Upper lobe of right lung (tissue), 1 donor: ENCODE measurements around the gene FUCA2. TPM values are rescaled to one million over a fixed set of nuclear protein-coding genes. Genes with fewer than 3 reads are reported as not detected.

Source experiments
- ATAC-seq: fragments of 200-7000 bp; cut with Tn5 transposase; one replicate; pipeline ENCODE4 v1.9.1; 2020; ENCODE audit warnings: mild to moderate bottlenecking, moderate library complexity
- DNase-seq: peaks from one replicate; pipeline ENCODE4 v3.0.0-alpha.2; 2020
- H3K27ac ChIP-seq: fragments of 200-600 bp; one replicate; pipeline ENCODE4 v1.8.0; 2022
- H3K27me3 ChIP-seq: fragments of 200-600 bp; one replicate; pipeline ENCODE4 v1.8.0; 2022; ENCODE audit warnings: mild to moderate bottlenecking
- H3K36me3 ChIP-seq: fragments of 200-600 bp; one replicate; pipeline ENCODE4 v1.8.0; 2022
- H3K4me1 ChIP-seq: fragments of 200-600 bp; one replicate; pipeline ENCODE4 v1.8.0; 2022
- H3K4me3 ChIP-seq: fragments of 200-600 bp; one replicate; pipeline ENCODE4 v1.8.0; 2022; ENCODE audit warnings: mild to moderate bottlenecking
- H3K9me3 ChIP-seq: fragments of 200-600 bp; one replicate; pipeline ENCODE4 v1.8.0; 2022
- intact Hi-C: fragments of 100-400 bp; cut with DNase I; formaldehyde crosslinking; loops from one replicate; pipeline ENCODE4 v1.11.0; 2022
- long read RNA-seq: library from polyadenylated mRNA; unstranded; transcript quantifications from one replicate; pipeline ENCODE4 v2.0.0, GENCODE V29; 2021
- total RNA-seq: library from RNA; stranded (reverse); fragmentation: NEBNext Ultra II Directional; extraction: Animal tissue kit (Norgen Biotek cat#: 25700); gene quantifications from one replicate; pipeline ENCODE4 v1.2.1, GENCODE V29; 2021
- TF ChIP-seq, protein P1 (sequence below): fragments of 200-600 bp; IDR thresholded peaks from one replicate; pipeline ENCODE4 v1.8.0; 2022; ENCODE audit warnings: antibody characterized with exemption
- donor health status: DM: no; HTN: yes; CAD: no; lungs with severe emphysema.

Gene FUCA2, protein sequence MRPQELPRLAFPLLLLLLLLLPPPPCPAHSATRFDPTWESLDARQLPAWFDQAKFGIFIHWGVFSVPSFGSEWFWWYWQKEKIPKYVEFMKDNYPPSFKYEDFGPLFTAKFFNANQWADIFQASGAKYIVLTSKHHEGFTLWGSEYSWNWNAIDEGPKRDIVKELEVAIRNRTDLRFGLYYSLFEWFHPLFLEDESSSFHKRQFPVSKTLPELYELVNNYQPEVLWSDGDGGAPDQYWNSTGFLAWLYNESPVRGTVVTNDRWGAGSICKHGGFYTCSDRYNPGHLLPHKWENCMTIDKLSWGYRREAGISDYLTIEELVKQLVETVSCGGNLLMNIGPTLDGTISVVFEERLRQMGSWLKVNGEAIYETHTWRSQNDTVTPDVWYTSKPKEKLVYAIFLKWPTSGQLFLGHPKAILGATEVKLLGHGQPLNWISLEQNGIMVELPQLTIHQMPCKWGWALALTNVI
- 50.6 TPM for total RNA-seq
- long read RNA-seq, transcript FUCA2-201 (7 exons, 2,356 nt) = major isoform, 112 of 124 reads
- long read RNA-seq, partial matches to known transcripts = 1 of 124 reads
- long read RNA-seq, other reads (novel, unspliced or antisense) = 11 of 124 reads

DNA sequence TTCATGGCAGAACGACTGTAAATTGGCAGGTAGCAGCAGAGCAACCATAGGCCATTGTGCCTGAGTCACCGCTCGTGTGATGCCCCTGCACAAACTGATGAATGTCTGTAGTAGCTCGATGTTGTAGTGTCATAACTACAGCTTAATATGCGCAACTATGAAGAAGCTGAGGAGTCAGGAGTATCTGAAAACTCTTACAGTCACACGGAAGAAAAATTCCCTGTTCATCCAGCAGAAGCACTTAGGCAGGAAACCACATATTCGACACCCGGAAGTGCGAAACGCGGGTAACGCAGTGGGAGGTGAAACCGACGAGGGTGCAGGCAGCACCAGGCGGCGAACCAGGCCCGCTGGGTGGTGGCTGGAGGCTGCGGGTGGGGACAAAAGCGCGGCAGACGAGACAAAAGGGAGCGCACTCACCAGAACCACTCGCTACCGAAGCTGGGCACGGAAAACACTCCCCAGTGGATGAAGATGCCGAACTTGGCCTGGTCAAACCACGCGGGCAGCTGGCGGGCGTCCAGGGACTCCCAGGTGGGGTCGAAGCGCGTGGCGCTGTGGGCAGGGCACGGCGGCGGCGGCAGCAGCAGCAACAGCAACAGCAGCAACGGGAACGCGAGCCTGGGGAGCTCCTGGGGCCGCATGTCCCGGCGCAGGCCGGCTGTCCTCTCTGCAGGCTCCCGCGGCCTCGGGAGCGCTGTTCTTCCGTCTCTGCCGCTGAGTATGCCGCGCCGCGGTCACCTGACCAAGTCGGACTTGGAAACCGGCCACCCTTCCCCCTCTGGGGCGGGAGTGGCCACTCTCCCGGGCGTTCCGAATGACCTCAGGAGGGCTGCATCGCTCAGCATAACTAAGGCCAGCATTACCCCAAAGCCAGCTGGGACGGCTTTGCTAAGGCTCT lies at the start of gene FUCA2:
Gene FUCA2, minus strand, starts transcription at position 730 of the 901 bp plus-strand sequence. Its CDS starts 86 bp downstream, at position 644.
- intact Hi-C loops = no loop called here
- Histone ChIP-seq H3K27me3 (no peaks in the 10 kb centered on the region), H3K4me1 (peaks cover 27% of the 10 kb centered on the region), H3K4me3 (peak within 1 kb of the TSS; percentile 70), H3K36me3 (peaks cover 9% of the 10 kb centered on the region), H3K9me3 (no peaks in the 10 kb centered on the region), H3K27ac (peak within 1 kb of the TSS; percentile 89)
- TF ChIP-seq, protein P1, sequence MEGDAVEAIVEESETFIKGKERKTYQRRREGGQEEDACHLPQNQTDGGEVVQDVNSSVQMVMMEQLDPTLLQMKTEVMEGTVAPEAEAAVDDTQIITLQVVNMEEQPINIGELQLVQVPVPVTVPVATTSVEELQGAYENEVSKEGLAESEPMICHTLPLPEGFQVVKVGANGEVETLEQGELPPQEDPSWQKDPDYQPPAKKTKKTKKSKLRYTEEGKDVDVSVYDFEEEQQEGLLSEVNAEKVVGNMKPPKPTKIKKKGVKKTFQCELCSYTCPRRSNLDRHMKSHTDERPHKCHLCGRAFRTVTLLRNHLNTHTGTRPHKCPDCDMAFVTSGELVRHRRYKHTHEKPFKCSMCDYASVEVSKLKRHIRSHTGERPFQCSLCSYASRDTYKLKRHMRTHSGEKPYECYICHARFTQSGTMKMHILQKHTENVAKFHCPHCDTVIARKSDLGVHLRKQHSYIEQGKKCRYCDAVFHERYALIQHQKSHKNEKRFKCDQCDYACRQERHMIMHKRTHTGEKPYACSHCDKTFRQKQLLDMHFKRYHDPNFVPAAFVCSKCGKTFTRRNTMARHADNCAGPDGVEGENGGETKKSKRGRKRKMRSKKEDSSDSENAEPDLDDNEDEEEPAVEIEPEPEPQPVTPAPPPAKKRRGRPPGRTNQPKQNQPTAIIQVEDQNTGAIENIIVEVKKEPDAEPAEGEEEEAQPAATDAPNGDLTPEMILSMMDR = no peak
- ATAC-seq = peak; percentile 95
- peak; percentile 95 for DNase-seq

DNA sequence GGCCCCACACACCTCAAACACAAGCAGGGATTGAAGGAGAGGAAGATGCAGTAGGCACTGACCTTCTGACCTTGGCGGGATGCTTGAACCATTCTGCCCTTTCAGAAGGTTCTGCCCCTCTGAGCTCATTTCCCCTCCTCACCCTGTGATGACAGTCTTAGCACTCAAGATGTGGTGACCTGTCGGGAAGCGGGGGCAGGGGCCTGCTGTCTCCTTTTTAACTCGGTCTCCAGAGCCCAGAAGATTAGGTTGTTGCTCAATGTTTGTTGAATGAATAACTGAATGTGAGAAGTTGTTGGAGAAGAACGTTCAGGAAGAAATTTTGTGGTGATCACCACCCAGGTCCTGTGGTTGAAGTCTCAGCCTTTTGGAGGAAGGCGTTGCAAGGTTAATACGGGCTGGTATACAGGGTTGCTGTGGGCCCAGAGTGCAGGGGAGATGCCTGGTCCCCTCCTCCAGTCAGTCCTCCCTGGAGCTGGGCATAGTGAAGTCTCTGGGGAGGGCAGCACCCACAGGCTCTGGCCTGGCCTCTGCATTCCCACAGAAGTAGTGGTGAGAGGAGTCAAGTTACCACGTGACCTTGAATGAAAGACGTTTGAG lies 49.7 kb upstream of the FUCA2 start:
- ATAC-seq (peak; percentile 26), DNase-seq (no peak)
- Histone ChIP-seq H3K4me3 (no peak overlapping the region), H3K27me3 (no peaks in the 10 kb centered on the region), H3K36me3 (no peaks in the 10 kb centered on the region), H3K4me1 (no peaks in the 10 kb centered on the region), H3K27ac (no peak overlapping the region), H3K9me3 (no peaks in the 10 kb centered on the region)
- intact Hi-C loops = no loop called here
- TF ChIP-seq, protein P1 = no peak

DNA sequence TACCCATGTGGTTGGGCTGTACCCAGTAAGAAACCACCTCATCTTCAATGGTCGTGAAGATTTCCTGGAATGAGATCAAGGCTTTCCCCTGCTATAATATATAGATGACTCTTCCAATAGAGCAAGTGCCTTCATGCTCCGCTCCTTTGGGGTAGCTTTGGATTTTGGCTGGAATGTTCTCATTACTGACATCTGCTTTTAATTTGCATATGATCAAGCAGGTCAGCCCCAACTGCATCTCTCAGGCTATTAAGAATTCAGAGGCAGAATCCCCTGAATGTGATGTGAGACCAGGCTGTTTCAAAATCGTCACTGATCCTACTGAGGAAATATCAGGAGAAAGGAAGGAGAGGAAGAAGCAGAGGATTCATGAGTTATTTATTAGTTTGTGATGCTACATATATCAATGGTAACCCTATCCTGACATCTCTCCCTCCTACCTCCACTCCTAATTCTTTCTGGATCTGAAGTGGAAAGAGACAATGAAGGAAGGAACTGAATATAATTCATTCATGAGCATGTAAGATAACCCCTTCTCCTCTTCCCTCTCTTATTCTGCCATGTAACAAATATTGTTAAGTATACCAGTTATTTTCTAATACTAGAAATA lies 47.6 kb upstream of the FUCA2 start:
- no peak overlapping the region for H3K4me3 ChIP-seq
- DNase-seq = no peak
- H3K4me1 ChIP-seq = no peaks in the 10 kb centered on the region
- TF ChIP-seq, protein P1 = no peak
- intact Hi-C loops = no loop called here
- H3K36me3 ChIP-seq = no peaks in the 10 kb centered on the region
- no peak overlapping the region for H3K27ac ChIP-seq
- ATAC-seq = no peak
- H3K27me3 ChIP-seq = no peaks in the 10 kb centered on the region
- H3K9me3 ChIP-seq = no peaks in the 10 kb centered on the region

DNA sequence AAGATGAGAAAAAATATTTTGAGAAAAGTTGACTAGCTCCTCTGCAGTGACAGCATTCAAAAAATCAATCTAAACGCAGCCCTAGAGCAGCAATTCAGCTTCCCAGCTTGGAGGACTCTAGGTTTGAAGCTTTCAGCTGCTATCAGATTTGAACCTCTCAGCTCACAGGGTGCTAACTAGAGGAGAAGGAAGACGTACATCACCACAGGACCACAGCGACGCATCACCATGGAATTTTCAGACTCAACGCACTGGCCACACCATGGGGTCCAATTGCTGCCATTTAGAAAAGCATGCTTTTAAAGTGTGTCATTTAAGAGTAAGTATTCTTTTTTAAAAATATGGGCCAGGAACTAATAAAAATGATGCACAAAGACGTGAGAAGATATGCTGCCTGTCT lies 45.0 kb upstream of the FUCA2 start:
- DNase-seq = no peak
- TF ChIP-seq, protein P1 = no peak
- no peaks in the 10 kb centered on the region for H3K9me3 ChIP-seq
- H3K4me1 ChIP-seq = no peaks in the 10 kb centered on the region
- intact Hi-C loops = no loop called here
- no peak overlapping the region for H3K4me3 ChIP-seq
- no peak overlapping the region for H3K27ac ChIP-seq
- H3K27me3 ChIP-seq = no peaks in the 10 kb centered on the region
- H3K36me3 ChIP-seq = no peaks in the 10 kb centered on the region
- ATAC-seq = no peak

DNA sequence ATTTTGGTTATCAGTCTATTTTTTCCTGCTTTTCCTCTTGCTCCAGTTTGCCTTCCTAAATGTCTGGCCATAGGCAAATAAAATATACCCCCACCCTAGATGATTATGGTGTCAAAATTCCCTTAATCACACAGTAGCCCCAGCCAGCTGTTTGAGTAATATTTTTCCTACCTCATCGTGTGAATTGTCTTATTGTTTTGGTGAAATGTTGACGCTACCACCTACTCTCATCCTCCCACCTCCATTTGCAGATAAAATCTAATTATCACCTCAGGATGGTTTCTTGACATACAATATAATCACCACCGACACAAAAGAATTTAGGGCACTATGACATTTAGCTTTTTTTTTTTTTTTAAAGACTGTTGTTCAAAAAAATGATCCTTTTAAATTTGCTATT lies 44.1 kb upstream of the FUCA2 start:
- ATAC-seq (no peak), DNase-seq (no peak)
- no peaks in the 10 kb centered on the region for H3K9me3 ChIP-seq
- no peaks in the 10 kb centered on the region for H3K36me3 ChIP-seq
- intact Hi-C loops = no loop called here
- TF ChIP-seq, protein P1 = no peak
- no peaks in the 10 kb centered on the region for H3K27me3 ChIP-seq
- no peaks in the 10 kb centered on the region for H3K4me1 ChIP-seq
- H3K27ac ChIP-seq = no peak overlapping the region
- H3K4me3 ChIP-seq = no peak overlapping the region
